Measurements from ENCODE around the gene PPP1R10. TPM values are rescaled to one million over a fixed set of nuclear protein-coding genes. Genes with fewer than 3 reads are reported as not detected.

The PPP1R10 gene
- total RNA-seq, 3 donors from 2014 or later, result 17.3 to 51.1 (median 26.5) TPM

GRCh38 chr6:30614044-30614842 is 2.8 kb downstream of the PPP1R10 start:
- peaks cover 0 to 17% of the 10 kb centered on the region in 2 donors for H3K4me1 ChIP-seq

GRCh38 chr6:30613251-30614043 is 3.6 kb downstream of the PPP1R10 start:
- Histone ChIP-seq H3K4me1 (peaks cover 0 to 11% of the 10 kb centered on the region in 2 donors), H3K4me3 (no peak overlapping the region), H3K9me3 (no peaks in the 10 kb centered on the region), H3K27ac (peak overlapping the region; percentile 22 to 100), H3K36me3 (no peaks in the 10 kb centered on the region), H3K27me3 (no peaks in the 10 kb centered on the region)
- TF ChIP-seq POLR2A (IDR thresholded peaks at IDR 0.05) (no peak), POLR2AphosphoS5 (IDR thresholded peaks at IDR 0.05) (no peak)
- TF ChIP-seq, protein P1, sequence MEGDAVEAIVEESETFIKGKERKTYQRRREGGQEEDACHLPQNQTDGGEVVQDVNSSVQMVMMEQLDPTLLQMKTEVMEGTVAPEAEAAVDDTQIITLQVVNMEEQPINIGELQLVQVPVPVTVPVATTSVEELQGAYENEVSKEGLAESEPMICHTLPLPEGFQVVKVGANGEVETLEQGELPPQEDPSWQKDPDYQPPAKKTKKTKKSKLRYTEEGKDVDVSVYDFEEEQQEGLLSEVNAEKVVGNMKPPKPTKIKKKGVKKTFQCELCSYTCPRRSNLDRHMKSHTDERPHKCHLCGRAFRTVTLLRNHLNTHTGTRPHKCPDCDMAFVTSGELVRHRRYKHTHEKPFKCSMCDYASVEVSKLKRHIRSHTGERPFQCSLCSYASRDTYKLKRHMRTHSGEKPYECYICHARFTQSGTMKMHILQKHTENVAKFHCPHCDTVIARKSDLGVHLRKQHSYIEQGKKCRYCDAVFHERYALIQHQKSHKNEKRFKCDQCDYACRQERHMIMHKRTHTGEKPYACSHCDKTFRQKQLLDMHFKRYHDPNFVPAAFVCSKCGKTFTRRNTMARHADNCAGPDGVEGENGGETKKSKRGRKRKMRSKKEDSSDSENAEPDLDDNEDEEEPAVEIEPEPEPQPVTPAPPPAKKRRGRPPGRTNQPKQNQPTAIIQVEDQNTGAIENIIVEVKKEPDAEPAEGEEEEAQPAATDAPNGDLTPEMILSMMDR (IDR thresholded peaks at IDR 0.05), result no peak
- DNase-seq (ENCODE audit: low spot score in 2 of 2), result no peak
- intact Hi-C loops (cut with DNase I; ENCODE audit: low total_unique reads), result no loop called here

More at GRCh38 chr6:30614044-30614842, 2.8 kb downstream of the PPP1R10 start:
- TF ChIP-seq POLR2A (IDR thresholded peaks at IDR 0.05) (no peak), POLR2AphosphoS5 (IDR thresholded peaks at IDR 0.05) (no peak)
- TF ChIP-seq, protein P1 (IDR thresholded peaks at IDR 0.05), result no peak
- peak overlapping the region; percentile 90 to 100 for H3K27ac ChIP-seq
- no peaks in the 10 kb centered on the region for H3K9me3 ChIP-seq
- no peaks in the 10 kb centered on the region for H3K36me3 ChIP-seq
- H3K4me3 ChIP-seq, result peak overlapping the region; percentile 82 to 91 (median 86)
- intact Hi-C loops (cut with DNase I; ENCODE audit: low total_unique reads), result no loop called here
- DNase-seq (ENCODE audit: low spot score in 2 of 2), result no peak
- no peaks in the 10 kb centered on the region for H3K27me3 ChIP-seq

- intact Hi-C loops (cut with DNase I; ENCODE audit: low total_unique reads), result no loop called here
- no peak overlapping the region for H3K4me3 ChIP-seq
- no peaks in the 10 kb centered on the region for H3K9me3 ChIP-seq
- H3K4me1 ChIP-seq, result peaks cover 0 to 11% of the 10 kb centered on the region in 2 donors
- H3K27me3 ChIP-seq, result no peaks in the 10 kb centered on the region
- H3K27ac ChIP-seq, result peak overlapping the region; percentile 22 to 100
- no peaks in the 10 kb centered on the region for H3K36me3 ChIP-seq
- TF ChIP-seq, protein P1 (IDR thresholded peaks at IDR 0.05), result no peak
- no peak for TF ChIP-seq POLR2AphosphoS5 (IDR thresholded peaks at IDR 0.05)
- no peak for TF ChIP-seq POLR2A (IDR thresholded peaks at IDR 0.05)
- no peak for DNase-seq (ENCODE audit: low spot score in 2 of 2)
Observed at GRCh38 chr6:30612687-30613248, 4.3 kb downstream of the PPP1R10 start.

- no peak for DNase-seq (ENCODE audit: low spot score in 2 of 2)
- H3K9me3 ChIP-seq, result no peaks in the 10 kb centered on the region
- peak overlapping the region; percentile 22 to 100 for H3K27ac ChIP-seq
- no peaks in the 10 kb centered on the region for H3K36me3 ChIP-seq
- TF ChIP-seq POLR2A (IDR thresholded peaks at IDR 0.05), result no peak
- TF ChIP-seq, protein P1 (IDR thresholded peaks at IDR 0.05), result peak in 1 of 3 donors; percentile 13
- H3K4me1 ChIP-seq, result peaks cover 0 to 11% of the 10 kb centered on the region in 2 donors
- intact Hi-C loops (cut with DNase I; ENCODE audit: low total_unique reads), result no loop called here
- H3K4me3 ChIP-seq, result no peak overlapping the region
- H3K27me3 ChIP-seq, result no peaks in the 10 kb centered on the region
Observed at GRCh38 chr6:30612213-30612612, 4.8 kb downstream of the PPP1R10 start.

Data from breast epithelium (tissue), 4 donors.